ENCODE results near the gene PCSK6.
"Not testable (repeated sequence)": the region's sequence is repeated elsewhere in the genome, so short reads cannot be mapped to it uniquely, and the experiment has no call there.

Gene PCSK6

DNA sequence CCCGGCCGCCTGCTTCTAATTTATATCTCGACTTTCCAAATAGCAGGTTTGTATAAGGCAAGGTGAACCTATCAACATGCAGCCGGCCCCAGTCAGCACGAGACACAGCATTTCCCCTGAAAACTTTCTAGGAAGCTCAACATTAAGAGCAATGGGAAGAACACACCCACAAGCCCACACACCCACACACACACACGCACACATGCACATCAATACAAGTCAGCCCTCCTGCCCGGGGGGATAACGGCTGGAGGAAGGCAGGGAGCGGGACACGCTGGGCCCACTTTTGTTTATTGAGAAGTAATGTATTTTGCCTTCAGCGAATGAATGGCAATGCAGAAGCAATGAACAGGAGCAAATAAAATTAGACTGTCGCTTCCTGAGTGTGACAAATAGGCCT lies 83.5 kb downstream of the PCSK6 start:
- H3K4me2 ChIP-seq (ENCODE audit: insufficient read depth, low read length) = no peak overlapping the region
- no peaks in the 10 kb centered on the region; the same call in 1 of the 2 replicates for H3K36me3 ChIP-seq (ENCODE audit: insufficient read depth, low read length)
- no peak overlapping the region for H3K27ac ChIP-seq (ENCODE audit: low read length)
- H3K4me3 ChIP-seq (ENCODE audit: low read depth in 1 of 2, low read length in 2 of 2) = no peak overlapping the region
- H2AFZ ChIP-seq (ENCODE audit: low read depth, low read length) = no peak overlapping the region
- TF ChIP-seq, protein P1, sequence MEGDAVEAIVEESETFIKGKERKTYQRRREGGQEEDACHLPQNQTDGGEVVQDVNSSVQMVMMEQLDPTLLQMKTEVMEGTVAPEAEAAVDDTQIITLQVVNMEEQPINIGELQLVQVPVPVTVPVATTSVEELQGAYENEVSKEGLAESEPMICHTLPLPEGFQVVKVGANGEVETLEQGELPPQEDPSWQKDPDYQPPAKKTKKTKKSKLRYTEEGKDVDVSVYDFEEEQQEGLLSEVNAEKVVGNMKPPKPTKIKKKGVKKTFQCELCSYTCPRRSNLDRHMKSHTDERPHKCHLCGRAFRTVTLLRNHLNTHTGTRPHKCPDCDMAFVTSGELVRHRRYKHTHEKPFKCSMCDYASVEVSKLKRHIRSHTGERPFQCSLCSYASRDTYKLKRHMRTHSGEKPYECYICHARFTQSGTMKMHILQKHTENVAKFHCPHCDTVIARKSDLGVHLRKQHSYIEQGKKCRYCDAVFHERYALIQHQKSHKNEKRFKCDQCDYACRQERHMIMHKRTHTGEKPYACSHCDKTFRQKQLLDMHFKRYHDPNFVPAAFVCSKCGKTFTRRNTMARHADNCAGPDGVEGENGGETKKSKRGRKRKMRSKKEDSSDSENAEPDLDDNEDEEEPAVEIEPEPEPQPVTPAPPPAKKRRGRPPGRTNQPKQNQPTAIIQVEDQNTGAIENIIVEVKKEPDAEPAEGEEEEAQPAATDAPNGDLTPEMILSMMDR (IDR thresholded peaks at IDR 0.05; ENCODE audit: borderline replicate concordance, extremely low read depth, low read length, poor library complexity, severe bottlenecking) = no peak
- no peak for TF ChIP-seq EZH2 (IDR thresholded peaks at IDR 0.05; ENCODE audit: borderline replicate concordance, low read depth, low read length, severe bottlenecking)
- ATAC-seq (ENCODE audit: insufficient read depth, low read depth) (no peak), DNase-seq (no peak)
- no peaks in the 10 kb centered on the region for H3K9me3 ChIP-seq (ENCODE audit: insufficient read depth, low read length, severe bottlenecking)
- H4K20me1 ChIP-seq (ENCODE audit: insufficient read depth, low read length) = no peaks in the 10 kb centered on the region
- no peaks in the 10 kb centered on the region for H3K27me3 ChIP-seq (ENCODE audit: insufficient read depth, low read length, poor library complexity)
- H3K79me2 ChIP-seq (ENCODE audit: insufficient read depth, low read length) = no peaks in the 10 kb centered on the region
- no peak overlapping the region for H3K9ac ChIP-seq (ENCODE audit: low read depth, low read length)
- H3K4me1 ChIP-seq (ENCODE audit: insufficient read depth, low read length) = peaks cover 33% of the 10 kb centered on the region

DNA sequence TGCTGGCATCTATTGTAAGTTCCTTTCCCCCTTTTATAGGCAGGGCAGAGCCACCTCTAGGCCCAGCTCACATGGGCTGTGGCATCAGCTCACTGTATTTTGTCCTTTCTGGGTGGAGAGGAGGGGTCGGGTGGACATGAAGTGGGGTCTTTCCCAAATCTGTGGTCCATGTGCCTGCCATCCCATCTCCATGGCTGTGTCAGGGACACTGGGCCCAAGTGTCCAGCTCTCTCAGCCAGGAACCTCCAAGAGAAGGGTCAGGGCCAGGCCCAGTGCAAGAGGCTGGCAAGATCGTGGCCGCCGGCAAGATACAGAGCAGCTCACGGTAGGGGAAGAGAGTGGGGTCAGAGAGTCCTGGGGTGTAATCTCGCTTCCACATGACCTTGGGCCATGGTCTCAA lies 85.3 kb downstream of the PCSK6 start:
- Histone ChIP-seq H3K27ac (ENCODE audit: low read length) (no peak overlapping the region), H3K36me3 (ENCODE audit: insufficient read depth, low read length) (no peaks in the 10 kb centered on the region), H3K9ac (ENCODE audit: low read depth, low read length) (no peak overlapping the region)

DNA sequence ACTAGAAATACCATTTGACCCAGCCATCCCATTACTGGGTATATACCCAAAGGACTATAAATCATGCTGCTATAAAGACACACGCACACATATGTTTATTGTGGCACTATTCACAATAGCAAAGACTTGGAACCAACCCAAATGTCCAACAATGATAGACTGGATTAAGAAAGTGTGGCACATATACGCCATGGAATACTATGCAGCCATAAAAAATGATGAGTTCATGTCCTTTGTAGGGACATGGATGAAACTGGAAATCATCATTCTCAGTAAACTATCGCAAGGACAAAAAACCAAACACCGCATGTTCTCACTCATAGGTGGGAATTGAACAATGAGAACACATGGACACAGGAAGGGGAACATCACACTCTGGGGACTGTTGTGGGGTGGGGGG lies 86.6 kb downstream of the PCSK6 start:
- not testable (repeated sequence) for H3K4me2 ChIP-seq (ENCODE audit: insufficient read depth, low read length); H3K9me3 ChIP-seq (ENCODE audit: insufficient read depth, low read length, severe bottlenecking); H3K79me2 ChIP-seq (ENCODE audit: insufficient read depth, low read length); H3K36me3 ChIP-seq (ENCODE audit: insufficient read depth, low read length); H4K20me1 ChIP-seq (ENCODE audit: insufficient read depth, low read length); H3K4me3 ChIP-seq (ENCODE audit: low read depth in 1 of 2, low read length in 2 of 2); ATAC-seq (ENCODE audit: insufficient read depth, low read depth); H3K27ac ChIP-seq (ENCODE audit: low read length); H3K9ac ChIP-seq (ENCODE audit: low read depth, low read length); H3K27me3 ChIP-seq (ENCODE audit: insufficient read depth, low read length, poor library complexity); DNase-seq; H2AFZ ChIP-seq (ENCODE audit: low read depth, low read length)
- H3K4me1 ChIP-seq (ENCODE audit: insufficient read depth, low read length) = peaks cover 26% of the 10 kb centered on the region

More for the DNA sequence above, 85.3 kb downstream of the PCSK6 start:
- Histone ChIP-seq H2AFZ (ENCODE audit: low read depth, low read length) (no peak overlapping the region), H3K9me3 (ENCODE audit: insufficient read depth, low read length, severe bottlenecking) (no peaks in the 10 kb centered on the region), H4K20me1 (ENCODE audit: insufficient read depth, low read length) (no peaks in the 10 kb centered on the region), H3K4me1 (ENCODE audit: insufficient read depth, low read length) (peaks cover 33% of the 10 kb centered on the region), H3K4me2 (ENCODE audit: insufficient read depth, low read length) (no peak overlapping the region), H3K4me3 (ENCODE audit: low read depth in 1 of 2, low read length in 2 of 2) (no peak overlapping the region), H3K27me3 (ENCODE audit: insufficient read depth, low read length, poor library complexity) (no peaks in the 10 kb centered on the region), H3K79me2 (ENCODE audit: insufficient read depth, low read length) (no peaks in the 10 kb centered on the region)
- DNase-seq (no peak), ATAC-seq (ENCODE audit: insufficient read depth, low read depth) (no peak)
- TF ChIP-seq EZH2 (IDR thresholded peaks at IDR 0.05; ENCODE audit: borderline replicate concordance, low read depth, low read length, severe bottlenecking) = no peak
- TF ChIP-seq, protein P1 (IDR thresholded peaks at IDR 0.05; ENCODE audit: borderline replicate concordance, extremely low read depth, low read length, poor library complexity, severe bottlenecking) = no peak

DNA sequence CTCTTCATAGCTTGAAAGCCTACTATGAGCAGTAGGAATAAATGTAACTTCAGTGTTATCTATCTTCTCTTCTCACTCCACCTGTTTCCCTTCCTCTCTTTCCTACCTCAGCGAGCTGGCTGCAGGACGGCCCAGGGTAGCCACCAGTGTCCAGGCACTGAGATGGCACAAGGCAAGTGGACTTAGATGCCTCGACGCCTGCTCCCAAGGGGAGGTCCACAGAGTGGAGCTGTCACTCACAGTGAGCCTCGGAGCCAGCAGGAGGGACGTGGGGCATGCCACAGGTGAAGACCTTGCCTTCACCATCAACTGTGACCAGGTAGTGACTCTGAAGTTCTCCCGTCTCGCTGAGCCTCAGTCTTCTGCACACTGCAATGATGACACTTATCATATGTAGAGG lies 88.2 kb downstream of the PCSK6 start:
- Histone ChIP-seq H3K9ac (ENCODE audit: low read depth, low read length) (no peak overlapping the region), H3K36me3 (ENCODE audit: insufficient read depth, low read length) (no peaks in the 10 kb centered on the region), H3K4me2 (ENCODE audit: insufficient read depth, low read length) (no peak overlapping the region), H2AFZ (ENCODE audit: low read depth, low read length) (no peak overlapping the region), H4K20me1 (ENCODE audit: insufficient read depth, low read length) (no peaks in the 10 kb centered on the region), H3K27me3 (ENCODE audit: insufficient read depth, low read length, poor library complexity) (no peaks in the 10 kb centered on the region), H3K79me2 (ENCODE audit: insufficient read depth, low read length) (no peaks in the 10 kb centered on the region), H3K27ac (ENCODE audit: low read length) (no peak overlapping the region), H3K4me1 (ENCODE audit: insufficient read depth, low read length) (peaks cover 26% of the 10 kb centered on the region), H3K9me3 (ENCODE audit: insufficient read depth, low read length, severe bottlenecking) (no peaks in the 10 kb centered on the region), H3K4me3 (ENCODE audit: low read depth in 1 of 2, low read length in 2 of 2) (no peak overlapping the region)
- TF ChIP-seq EZH2 (IDR thresholded peaks at IDR 0.05; ENCODE audit: borderline replicate concordance, low read depth, low read length, severe bottlenecking) = no peak
- TF ChIP-seq, protein P1 (IDR thresholded peaks at IDR 0.05; ENCODE audit: borderline replicate concordance, extremely low read depth, low read length, poor library complexity, severe bottlenecking) = no peak
- ATAC-seq (ENCODE audit: insufficient read depth, low read depth) (no peak), DNase-seq (no peak)
